HepG2 (cell line): ENCODE data around the gene ATP11A. TPM values are rescaled to one million over a fixed set of nuclear protein-coding genes. Genes with fewer than 3 reads are reported as not detected.

Experiments
- ATAC-seq: fragments of 200-7000 bp; cut with Tn5 transposase; 3 replicates; pipeline ENCODE4 v1.9.1; 2020; ENCODE audit warnings: mild to moderate bottlenecking, moderate library complexity
- BruUV-seq: library from RNA; stranded (reverse); fragments of 400-500 nt; replicated peaks from 2 replicates; lab custom pipeline; 2021; lab: Mats Ljungman, UMichigan
- CTCF ChIA-PET: fragments of 300-600 bp; formaldehyde crosslinking; extraction: SDS; loops from one replicate; lab custom pipeline; 2021; ENCODE audit warnings: low total read pairs, inconsistent platforms, low intra/inter-chr PET ratio; lab: Yijun Ruan, JAX
- POLR2A ChIA-PET: fragments of 350-600 bp; sonication (Branson Sonifier 250); formaldehyde crosslinking; loops from one replicate; lab custom pipeline; 2020; ENCODE audit warnings: antibody characterized with exemption, inconsistent platforms; lab: Yijun Ruan, JAX
- DNase-seq: peaks from one replicate; pipeline ENCODE4 v3.0.0-alpha.2; 2015; ENCODE audit warnings: low spot score
- FAIRE-seq: peaks from 3 replicates; lab custom pipeline; 2011; peaks lifted over from hg19 to GRCh38; lab: Jason Lieb, UNC
- H2AFZ ChIP-seq: one replicate; pipeline ENCODE4 v1.6.1; 2011; ENCODE audit warnings: low read length, inconsistent platforms
- H3K27ac ChIP-seq: fragments of 300-600 bp; 3 replicates; pipeline ENCODE4 v1.8.0; 2011; ENCODE audit warnings: mixed run types, mild to moderate bottlenecking, mixed read lengths, low read length, inconsistent platforms; ENCODE audit not compliant: insufficient read depth; ENCODE audit errors: extremely low read length
- H3K27me3 ChIP-seq, 2 experiments: fragments of 200-600 bp in 1 of 2; 2 replicates in 1 of 2; 3 replicates in 1 of 2; pipeline versions ENCODE4 v1.6.0 to v1.8.0; 2011; ENCODE audit warnings: low read length in 2 of 2, mild to moderate bottlenecking in 2 of 2, moderate library complexity in 2 of 2, inconsistent platforms in 1 of 2; ENCODE audit not compliant: insufficient read depth in 2 of 2, control insufficient read depth in 1 of 2
- H3K36me3 ChIP-seq, 2 experiments: fragments of 200-600 bp in 1 of 2; replicated peaks in 1 of 2; 2 replicates in 1 of 2; 3 replicates in 1 of 2; pipeline versions ENCODE4 v1.5.1 to v1.8.0; 2011; ENCODE audit warnings: low read length in 2 of 2, inconsistent platforms in 1 of 2; ENCODE audit not compliant: insufficient read depth in 2 of 2, control insufficient read depth in 1 of 2
- H3K4me1 ChIP-seq: 2 replicates; pipeline ENCODE4 v1.5.1; 2012; ENCODE audit warnings: low read length, inconsistent platforms; ENCODE audit not compliant: insufficient read depth
- H3K4me2 ChIP-seq: 2 replicates; pipeline ENCODE4 v1.6.0; 2011; ENCODE audit warnings: low read depth, low read length, inconsistent platforms
- H3K4me3 ChIP-seq, 3 experiments: fragments of 200-600 bp in 1 of 3; sonication (generic), shearing (Covaris generic) in 1 of 3; replicated peaks in 1 of 3; 2 replicates each; pipeline ENCODE4 v1.5.1; 2011 to 2016; ENCODE audit warnings: low read length in 3 of 3, inconsistent platforms in 2 of 3, low read depth in 2 of 3, mild to moderate bottlenecking in 2 of 3, control low read depth in 1 of 3, mixed read lengths in 1 of 3; ENCODE audit not compliant: insufficient read depth in 1 of 3
- H3K79me2 ChIP-seq: one replicate; pipeline ENCODE4 v1.6.1; 2011; ENCODE audit warnings: low read length, inconsistent platforms; ENCODE audit not compliant: insufficient read depth
- H3K9ac ChIP-seq: 2 replicates; pipeline ENCODE4 v1.6.0; 2011; ENCODE audit warnings: mild to moderate bottlenecking, low read depth, low read length, inconsistent platforms; ENCODE audit not compliant: insufficient read depth
- H3K9me3 ChIP-seq: 2 replicates; pipeline ENCODE4 v1.5.1; 2012; ENCODE audit warnings: mild to moderate bottlenecking, low read length
- H4K20me1 ChIP-seq: 2 replicates; pipeline ENCODE4 v1.6.0; 2011; ENCODE audit warnings: inconsistent platforms, mild to moderate bottlenecking, low read length, moderate library complexity; ENCODE audit not compliant: insufficient read depth
- HNRNPUL1 ChIP-seq: fragments of 200-400 bp; formaldehyde crosslinking; IDR thresholded peaks from 2 replicates; pipeline ENCODE4 v1.6.1; 2017; ENCODE audit warnings: low read depth, mild to moderate bottlenecking, low read length, moderate library complexity
- LBX2 ChIP-seq: sonication (generic); formaldehyde crosslinking; IDR thresholded peaks from 2 replicates; pipeline ENCODE4 v1.5.0; 2020; ENCODE audit warnings: missing genetic modification reagents, mild to moderate bottlenecking, borderline replicate concordance
- PAWR ChIP-seq: sonication (generic); formaldehyde crosslinking; IDR thresholded peaks from 2 replicates; pipeline ENCODE4 v1.4.0; 2020; ENCODE audit warnings: missing genetic modification reagents, mild to moderate bottlenecking, borderline replicate concordance
- SOX5 ChIP-seq: IDR thresholded peaks from 2 replicates; pipeline ENCODE4 v1.6.1; 2016; ENCODE audit warnings: borderline replicate concordance
- ZNF431 ChIP-seq: sonication (generic); formaldehyde crosslinking; IDR thresholded peaks from 2 replicates; pipeline ENCODE4 v1.9.0; 2022; ENCODE audit warnings: missing genetic modification reagents, low read depth, mild to moderate bottlenecking, borderline replicate concordance
- ZNF569 ChIP-seq: sonication (generic); formaldehyde crosslinking; IDR thresholded peaks from 2 replicates; pipeline ENCODE4 v1.5.0; 2020; ENCODE audit warnings: mild to moderate bottlenecking, missing genetic modification reagents, moderate library complexity, borderline replicate concordance
- ZNF616 ChIP-seq: sonication (generic); formaldehyde crosslinking; IDR thresholded peaks from 2 replicates; pipeline ENCODE4 v1.5.0; 2020; ENCODE audit warnings: low read depth, mild to moderate bottlenecking, missing genetic modification reagents
- ZSCAN21 ChIP-seq: sonication (generic); formaldehyde crosslinking; IDR thresholded peaks from 2 replicates; pipeline ENCODE4 v1.8.0; 2022; ENCODE audit warnings: mild to moderate bottlenecking, missing genetic modification reagents, moderate library complexity, borderline replicate concordance
- ZSCAN29 ChIP-seq: sonication (generic); formaldehyde crosslinking; conservative IDR thresholded peaks from 2 replicates; pipeline ENCODE4 v1.4.0; 2020; ENCODE audit warnings: mild to moderate bottlenecking, missing genetic modification reagents
- WGBS: methylation state at CpG from one replicate; pipeline ENCODE4 v1.1.6; 2017; ENCODE audit warnings: low lambda C conversion rate; 5-methylcytosine and 5-hydroxymethylcytosine counted together
- in situ Hi-C: cut with HindIII; loops from 2 replicates; pipeline ENCODE4 v1.10.0; 2017; ENCODE audit warnings: low pct_unique_long_range_greater_than_20kb; ENCODE audit not compliant: extremely low pct_ligation_motif_present
- intact Hi-C: fragments of 100-400 bp; cut with micrococcal nuclease; formaldehyde crosslinking; loops from one replicate; pipeline ENCODE4 v1.10.0; 2022; ENCODE audit not compliant: unreplicated experiment
- polyA plus RNA-seq, 8 experiments: library from polyadenylated mRNA; depleted of rRNA in 3 of 8; stranded (reverse) in 7 of 8; unstranded in 1 of 8; fragments of >200 nt; fragmentation: Illumina TruSeq in 4 of 8; extraction: Trizol in 4 of 8; gene quantifications; 2 replicates each; pipeline versions ENCODE4 v1.2.1 to v1.2.3, GENCODE V29; 2011 to 2016; ENCODE audit warnings: low read depth in 4 of 8, missing spikeins in 1 of 8, mixed read lengths in 1 of 8; ENCODE audit not compliant: insufficient read depth in 1 of 8
- total RNA-seq, 5 experiments: library from RNA; depleted of rRNA; stranded (reverse); fragments of >200 nt; fragmentation: Illumina TruSeq; extraction: Trizol; gene quantifications; 2 replicates each; pipeline ENCODE4 v1.2.3, GENCODE V29; 2016; ENCODE audit warnings: low read depth in 1 of 5
- TF ChIP-seq, protein P1 (sequence below): sonication (generic); formaldehyde crosslinking; IDR thresholded peaks from 2 replicates; pipeline ENCODE4 v1.5.0; 2020; ENCODE audit warnings: missing genetic modification reagents
- TF ChIP-seq, protein P2 (sequence below): sonication (generic); formaldehyde crosslinking; IDR thresholded peaks from 2 replicates; pipeline ENCODE4 v1.4.0; 2020; ENCODE audit warnings: mild to moderate bottlenecking, low read depth, missing genetic modification reagents

Gene ATP11A
- total and polyA plus RNA-seq, 2 of the 13 experiments (the other 11 are each of a cell fraction or from before 2014, with no cell fraction given), result 18.4 to 20.1 TPM

DNA sequence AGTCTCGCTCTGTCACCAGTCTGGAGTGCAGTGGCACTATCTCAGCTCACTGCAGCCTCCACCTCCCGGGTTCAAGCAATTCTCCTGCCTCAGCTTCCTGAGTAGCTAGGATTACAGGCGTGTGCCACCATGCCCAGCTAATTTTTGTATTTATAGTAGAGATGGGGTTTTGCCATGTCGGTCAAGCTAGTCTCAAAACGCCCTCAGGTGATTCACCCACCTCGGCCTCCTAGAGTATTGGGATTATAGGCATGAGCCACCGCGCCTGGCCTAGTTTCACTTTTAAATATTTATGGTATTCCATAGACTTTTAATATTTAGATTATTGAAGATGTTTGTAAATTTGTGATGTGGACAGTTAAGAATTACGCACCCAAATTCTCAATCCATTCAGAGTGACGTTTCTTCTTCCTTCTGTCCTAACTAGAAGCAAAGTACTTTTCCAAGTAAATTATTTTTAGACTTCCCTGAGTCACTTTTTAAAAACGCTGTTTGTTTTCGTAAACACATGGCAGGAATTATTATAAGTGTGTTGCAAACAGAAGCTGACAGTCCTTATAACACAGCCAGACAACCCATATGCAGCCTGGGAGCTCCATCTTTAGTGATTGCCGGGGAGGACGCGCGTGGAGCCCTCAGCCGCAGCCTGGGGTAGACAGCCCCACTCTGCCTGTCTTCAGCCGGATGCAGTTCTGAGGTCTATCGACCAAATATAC is 131.7 kb downstream of the ATP11A start:
- in situ Hi-C loops, result no loop called here
- 96% methylated on average over 19 of the region's 19 CpGs for whole genome bisulfite sequencing
- Histone ChIP-seq H3K4me1 (no peaks in the 10 kb centered on the region), H3K4me2 (no peak overlapping the region), H3K9ac (no peak overlapping the region), H2AFZ (no peak overlapping the region), H3K4me3 (no peak overlapping the region), H3K27me3 (no peaks in the 10 kb centered on the region), H3K27ac (no peak overlapping the region), H4K20me1 (no peaks in the 10 kb centered on the region), H3K79me2 (no peaks in the 10 kb centered on the region), H3K9me3 (no peaks in the 10 kb centered on the region), H3K36me3 (peaks cover 34 to 92% of the 10 kb centered on the region in 2 experiments)
- FAIRE-seq (no peak), DNase-seq (no peak), ATAC-seq (no peak)
- ChIA-PET POLR2A (no interaction called here), CTCF (no interaction called here)
- intact Hi-C loops, result no loop called here
- TF ChIP-seq ZNF616 (CRISPR knock-in tag) (no peak), SOX5 (CRISPR knock-in tag) (no peak), ZNF569 (CRISPR knock-in tag) (no peak), HNRNPUL1 (no peak), PAWR (CRISPR knock-in tag) (no peak), ZSCAN29 (CRISPR knock-in tag) (no peak), ZNF431 (CRISPR knock-in tag) (no peak), LBX2 (CRISPR knock-in tag) (no peak), ZSCAN21 (CRISPR knock-in tag) (no peak)
- TF ChIP-seq, protein P1, sequence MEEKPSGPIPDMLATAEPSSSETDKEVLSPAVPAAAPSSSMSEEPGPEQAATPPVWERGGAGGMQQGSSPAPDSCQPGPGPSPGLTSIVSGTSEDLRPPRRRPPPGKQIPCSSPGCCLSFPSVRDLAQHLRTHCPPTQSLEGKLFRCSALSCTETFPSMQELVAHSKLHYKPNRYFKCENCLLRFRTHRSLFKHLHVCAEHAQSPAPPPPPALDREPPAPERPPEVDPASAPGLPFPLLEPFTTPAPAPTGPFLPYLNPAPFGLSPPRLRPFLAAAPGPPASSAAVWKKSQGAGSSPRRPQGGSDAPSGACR (CRISPR knock-in tag), result no peak
- TF ChIP-seq, protein P2, sequence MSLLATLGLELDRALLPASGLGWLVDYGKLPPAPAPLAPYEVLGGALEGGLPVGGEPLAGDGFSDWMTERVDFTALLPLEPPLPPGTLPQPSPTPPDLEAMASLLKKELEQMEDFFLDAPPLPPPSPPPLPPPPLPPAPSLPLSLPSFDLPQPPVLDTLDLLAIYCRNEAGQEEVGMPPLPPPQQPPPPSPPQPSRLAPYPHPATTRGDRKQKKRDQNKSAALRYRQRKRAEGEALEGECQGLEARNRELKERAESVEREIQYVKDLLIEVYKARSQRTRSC (CRISPR knock-in tag), result no peak
- no TSS peak for BruUV-seq
